H1 (cell line): ENCODE results near the gene MTO1.

Source experiments
- RFX5 ChIP-seq: IDR thresholded peaks from 2 replicates; pipeline ENCODE4 v1.6.1; 2011; ENCODE audit warnings: low read depth, low read length, improper control_type of control experiment, borderline replicate concordance
- TEAD4 ChIP-seq: IDR thresholded peaks from 2 replicates; pipeline ENCODE4 v1.6.1; 2012; ENCODE audit warnings: low read depth, low read length, inconsistent platforms, mixed read lengths

DNA sequence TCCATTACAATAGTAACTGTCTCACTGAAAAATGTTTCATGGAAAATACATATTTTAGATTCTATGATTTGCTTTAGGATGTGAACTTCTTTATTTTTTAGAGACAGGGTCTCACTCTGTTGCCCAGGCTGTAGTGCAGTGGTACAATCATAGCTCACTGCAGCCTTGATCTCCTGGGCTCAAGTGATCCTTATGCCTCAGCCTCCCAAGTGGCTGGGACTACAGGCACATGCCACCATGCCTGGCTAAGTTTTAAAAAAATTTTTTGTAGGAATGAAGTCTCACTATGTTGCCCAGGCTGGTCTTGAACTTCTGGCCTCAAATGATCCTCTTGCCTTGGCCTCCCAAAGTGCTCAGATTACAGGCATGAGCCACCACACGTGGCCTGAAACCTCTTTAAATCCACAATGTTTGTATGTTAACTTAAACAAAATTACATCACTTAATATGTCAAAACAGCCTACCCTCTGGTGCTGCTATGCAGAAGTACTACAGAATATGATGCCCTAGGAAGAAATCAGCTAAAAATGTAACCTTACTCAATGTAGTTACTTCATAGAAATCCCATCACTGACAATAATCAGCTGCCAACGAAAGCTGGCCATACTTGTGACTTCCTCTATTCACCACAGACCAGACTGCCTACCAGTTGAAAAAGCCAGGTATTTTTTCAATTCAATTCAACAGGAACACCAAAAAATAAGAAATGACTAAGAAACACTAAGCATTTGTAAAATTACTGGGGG is 41.7 kb downstream of the MTO1 start:
- TF ChIP-seq TEAD4: no peak
- TF ChIP-seq RFX5: no peak
